Superior temporal gyrus (tissue), 1 donor: ENCODE measurements around the gene CTTNBP2NL.
A peak's percentile ranks its signal among the peaks of the same experiment; 100 is the strongest.

Source experiments
- DNase-seq: peaks from one replicate; pipeline ENCODE4 v3.0.0-alpha.2; 2016; ENCODE audit errors: extremely low spot score

CTTNBP2NL gene

GRCh38 chr1:112395821-112396652 is at the start of gene CTTNBP2NL:
TSS of gene CTTNBP2NL (plus strand) at chr1:112396214. CDS start at chr1:112416166, 19,952 bp downstream.
- DNase-seq = peak; percentile 98

- DNase-seq = no peak
Measured at GRCh38 chr1:112346801-112347350, 49.1 kb upstream of the CTTNBP2NL start.

- no peak for DNase-seq
Measured at GRCh38 chr1:112356765-112357164, 39.2 kb upstream of the CTTNBP2NL start.

- no peak for DNase-seq
Measured at GRCh38 chr1:112357467-112357866, 38.5 kb upstream of the CTTNBP2NL start.

GRCh38 chr1:112358061-112358770 is 37.8 kb upstream of the CTTNBP2NL start:
- no peak for DNase-seq

- DNase-seq = peak; percentile 74
Measured at GRCh38 chr1:112358798-112359408, 37.1 kb upstream of the CTTNBP2NL start.

GRCh38 chr1:112359961-112360767 is 35.9 kb upstream of the CTTNBP2NL start:
- no peak for DNase-seq

- DNase-seq = no peak
Measured at GRCh38 chr1:112363636-112364035, 32.4 kb upstream of the CTTNBP2NL start.

GRCh38 chr1:112368198-112368597 is 27.8 kb upstream of the CTTNBP2NL start:
- DNase-seq = no peak

GRCh38 chr1:112369392-112370285 is 26.4 kb upstream of the CTTNBP2NL start:
- DNase-seq = peak; percentile 93

GRCh38 chr1:112370996-112371395 is 25.0 kb upstream of the CTTNBP2NL start:
- DNase-seq = no peak

GRCh38 chr1:112371775-112372174 is 24.2 kb upstream of the CTTNBP2NL start:
- no peak for DNase-seq

GRCh38 chr1:112373806-112374205 is 22.2 kb upstream of the CTTNBP2NL start:
- no peak for DNase-seq

GRCh38 chr1:112375701-112376100 is 20.3 kb upstream of the CTTNBP2NL start:
- DNase-seq = no peak

- no peak for DNase-seq
Measured at GRCh38 chr1:112380356-112380755, 15.7 kb upstream of the CTTNBP2NL start.

- no peak for DNase-seq
Measured at GRCh38 chr1:112381324-112382076, 14.5 kb upstream of the CTTNBP2NL start.

GRCh38 chr1:112383759-112384370 is 12.1 kb upstream of the CTTNBP2NL start:
- DNase-seq = no peak

GRCh38 chr1:112386024-112386723 is 9.8 kb upstream of the CTTNBP2NL start:
- DNase-seq = no peak
